Activated naive CD8-positive, alpha-beta T cell treated with anti-CD3 and anti-CD28 coated beads for 36 hours (primary cell): Measurements from ENCODE around the gene ORC1. TPM values are rescaled to one million over a fixed set of nuclear protein-coding genes. Genes with fewer than 3 reads are reported as not detected.

Experiments
- DNase-seq: peaks from one replicate; pipeline ENCODE4 v3.0.0; 2021
- H3K27ac Mint-ChIP-seq: one replicate; pipeline ENCODE4 v1.8.0; 2022; ENCODE audit warnings: mild to moderate bottlenecking, moderate library complexity, mixed read lengths
- H3K27me3 Mint-ChIP-seq: one replicate; pipeline ENCODE4 v1.8.0; 2022; ENCODE audit warnings: mild to moderate bottlenecking, mixed read lengths
- H3K36me3 Mint-ChIP-seq: one replicate; pipeline ENCODE4 v1.8.0; 2021; ENCODE audit warnings: mild to moderate bottlenecking, mixed read lengths
- H3K4me1 Mint-ChIP-seq: one replicate; pipeline ENCODE4 v1.8.0; 2021; ENCODE audit warnings: mixed read lengths
- H3K4me3 Mint-ChIP-seq: one replicate; pipeline ENCODE4 v1.8.0; 2022; ENCODE audit warnings: mild to moderate bottlenecking, moderate library complexity, mixed read lengths
- H3K9me3 Mint-ChIP-seq: one replicate; pipeline ENCODE4 v1.8.0; 2022; ENCODE audit warnings: mixed read lengths
- total RNA-seq, 2 experiments: library from RNA; stranded (reverse); gene quantifications; one replicate each; pipeline ENCODE4 v1.2.3, GENCODE V29; 2021

Gene ORC1
- total RNA-seq, 2 experiments from 2014 or later = 54.3 to 54.4 TPM

DNA sequence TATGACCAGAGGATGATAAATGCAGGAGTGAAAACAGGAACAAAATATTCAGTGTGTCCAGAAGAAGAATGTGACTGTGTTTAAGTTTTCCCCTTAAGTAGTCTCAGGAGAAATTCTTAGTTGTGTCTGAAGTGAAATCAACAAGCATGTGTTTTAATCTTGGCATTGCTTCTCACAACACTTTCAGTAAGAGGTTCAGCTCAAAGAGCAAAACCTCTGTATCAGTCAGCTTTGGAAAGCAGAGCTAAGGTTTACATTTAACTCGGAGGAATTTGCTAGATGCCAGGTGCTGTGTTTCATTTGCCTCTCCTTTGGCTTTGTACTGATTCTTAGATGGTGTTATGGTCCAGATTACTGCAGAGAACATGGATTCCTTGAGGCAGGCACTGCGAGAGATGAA lies 66.8 kb downstream of the ORC1 start:
- Mint-ChIP-seq H3K9me3 (no peaks in the 10 kb centered on the region), H3K4me1 (no peaks in the 10 kb centered on the region), H3K27me3 (no peaks in the 10 kb centered on the region), H3K4me3 (no peak overlapping the region), H3K36me3 (peaks cover 4% of the 10 kb centered on the region), H3K27ac (no peak overlapping the region)
- no peak for DNase-seq

DNA sequence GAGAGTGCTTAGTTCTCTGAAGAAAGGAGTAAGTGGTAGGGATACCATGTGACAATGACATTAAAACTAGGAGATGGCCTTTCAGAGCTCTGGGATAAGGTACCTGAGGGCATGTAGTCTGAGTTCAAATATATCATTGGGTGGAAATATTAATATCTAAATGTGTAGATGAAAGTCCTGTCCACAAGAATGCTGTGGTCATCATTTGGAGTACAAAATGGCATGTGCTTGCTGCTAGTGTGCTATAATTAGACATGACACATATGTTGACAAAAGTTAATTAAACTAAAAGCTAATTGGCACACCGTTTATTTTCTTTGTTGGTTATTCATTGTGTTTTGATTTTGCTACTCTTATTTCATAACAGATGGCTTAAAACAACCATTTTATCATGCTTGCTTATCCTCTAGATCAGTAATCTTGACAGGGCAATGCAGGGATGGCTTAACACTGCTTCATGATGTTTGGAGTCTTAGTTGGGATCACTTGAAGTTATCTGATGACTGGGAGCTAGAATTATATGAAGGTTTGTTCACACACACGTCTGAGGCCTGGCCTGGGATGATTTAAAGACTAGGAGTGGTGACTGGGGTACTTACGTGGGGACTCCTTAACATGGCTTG lies 69.2 kb downstream of the ORC1 start:
- Mint-ChIP-seq H3K4me1 (peaks cover 6% of the 10 kb centered on the region), H3K9me3 (no peaks in the 10 kb centered on the region), H3K4me3 (no peak overlapping the region), H3K27ac (no peak overlapping the region), H3K27me3 (no peaks in the 10 kb centered on the region), H3K36me3 (peaks cover 4% of the 10 kb centered on the region)
- no peak for DNase-seq

- peaks cover 4% of the 10 kb centered on the region for H3K36me3 Mint-ChIP-seq
- peaks cover 10% of the 10 kb centered on the region for H3K4me1 Mint-ChIP-seq
- no peak overlapping the region for H3K27ac Mint-ChIP-seq
- no peaks in the 10 kb centered on the region for H3K27me3 Mint-ChIP-seq
- no peaks in the 10 kb centered on the region for H3K9me3 Mint-ChIP-seq
- no peak for DNase-seq
- H3K4me3 Mint-ChIP-seq = no peak overlapping the region
These were observed 71.8 kb downstream of the ORC1 start for GRCh38 chr1:52332411-52332810.

GRCh38 chr1:52328615-52329014 lies 75.6 kb downstream of the ORC1 start:
- Mint-ChIP-seq H3K9me3 (no peaks in the 10 kb centered on the region), H3K27me3 (no peaks in the 10 kb centered on the region), H3K27ac (no peak overlapping the region), H3K36me3 (no peaks in the 10 kb centered on the region), H3K4me1 (peaks cover 10% of the 10 kb centered on the region), H3K4me3 (no peak overlapping the region)
- no peak for DNase-seq

DNA sequence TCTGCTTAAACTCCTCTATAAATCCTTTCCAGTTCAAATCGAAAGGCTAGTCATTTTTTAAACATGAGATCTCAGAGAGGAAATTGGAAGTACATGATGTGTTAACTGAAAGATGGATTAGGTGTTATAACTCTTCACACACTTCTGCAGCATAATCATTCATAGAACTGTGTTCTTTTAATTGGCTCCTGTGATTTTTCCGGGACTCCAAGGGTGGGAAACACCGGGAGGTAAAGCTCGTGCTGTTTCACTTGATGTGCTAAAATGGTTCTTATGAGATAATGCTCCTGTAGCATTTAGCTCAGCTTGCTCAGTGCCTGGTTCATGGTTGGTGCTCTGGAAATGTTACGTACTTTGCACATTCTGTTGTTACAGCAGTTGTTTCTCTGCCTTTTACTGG lies 78.4 kb downstream of the ORC1 start:
- peaks cover 5% of the 10 kb centered on the region for H3K36me3 Mint-ChIP-seq
- H3K4me3 Mint-ChIP-seq = no peak overlapping the region
- DNase-seq = no peak
- no peaks in the 10 kb centered on the region for H3K9me3 Mint-ChIP-seq
- no peak overlapping the region for H3K27ac Mint-ChIP-seq
- H3K27me3 Mint-ChIP-seq = no peaks in the 10 kb centered on the region
- peaks cover 10% of the 10 kb centered on the region for H3K4me1 Mint-ChIP-seq

DNA sequence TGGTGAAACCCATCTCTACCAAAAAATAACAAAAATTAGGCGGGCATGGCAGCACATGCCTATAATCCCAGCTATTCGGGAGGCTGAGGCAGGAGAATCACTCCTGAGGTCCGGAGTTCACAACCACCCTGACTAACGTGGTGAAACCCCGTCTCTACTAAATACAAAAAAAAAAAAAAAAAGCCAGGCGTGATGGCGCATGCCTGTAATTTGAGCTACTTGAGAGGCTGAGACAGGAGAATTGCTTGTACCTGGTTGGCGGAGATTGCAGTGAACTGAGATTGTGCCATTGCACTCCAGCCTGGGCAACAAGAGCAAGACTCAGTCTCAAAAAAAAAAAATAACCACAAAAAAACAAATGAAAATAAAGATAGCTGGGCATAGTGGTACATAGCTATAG lies 80.5 kb downstream of the ORC1 start:
- DNase-seq = no peak
- Mint-ChIP-seq H3K9me3 (no peaks in the 10 kb centered on the region), H3K27me3 (no peaks in the 10 kb centered on the region), H3K36me3 (peaks cover 5% of the 10 kb centered on the region), H3K4me1 (no peaks in the 10 kb centered on the region), H3K4me3 (no peak overlapping the region), H3K27ac (no peak overlapping the region)

Other genes with a start within 250 kb of the ORC1 start
- 10 to 100 TPM; 26.1 to 26.5 TPM for gene CC2D1B, start 38.2 kb downstream of the ORC1 start, total RNA-seq
- 100 to 1,000 TPM; 114 to 119 TPM for gene PRPF38A, start 179 bp upstream of the ORC1 start, total RNA-seq
- 10 to 100 TPM; 56.7 to 58.2 TPM for gene TUT4, start 148.7 kb upstream of the ORC1 start, total RNA-seq
- gene GPX7, start 197.9 kb upstream of the ORC1 start, total RNA-seq = 10 to 100 TPM; 29.4 to 31.1 TPM
- 10 to 100 TPM; 13.7 to 14.2 TPM for gene SHISAL2A, start 228.7 kb upstream of the ORC1 start, total RNA-seq